HuH-7 (cell line): Measurements from ENCODE around the gene EFCAB8.

ENCODE experiments used
- DNase-seq: peaks from one replicate; pipeline ENCODE4 v3.0.0; 2011; ENCODE audit warnings: low spot score

The EFCAB8 gene

GRCh38 chr20:32858701-32859372 lies at the start of gene EFCAB8:
Gene EFCAB8, plus strand, starts transcription at chr20:32858923. Its CDS starts 4,870 bp downstream, at chr20:32863793.
- DNase-seq: no peak

- no peak for DNase-seq
Measured at GRCh38 chr20:32809907-32810306, 48.8 kb upstream of the EFCAB8 start.

- no peak for DNase-seq
Measured at GRCh38 chr20:32810941-32811340, 47.8 kb upstream of the EFCAB8 start.

GRCh38 chr20:32811886-32812285 lies 46.8 kb upstream of the EFCAB8 start:
- no peak for DNase-seq

- DNase-seq: peak; percentile 82
Measured at GRCh38 chr20:32819992-32820697, 38.6 kb upstream of the EFCAB8 start.

GRCh38 chr20:32820698-32821377 lies 37.9 kb upstream of the EFCAB8 start:
- DNase-seq: no peak

GRCh38 chr20:32822225-32822624 lies 36.5 kb upstream of the EFCAB8 start:
- DNase-seq: no peak

GRCh38 chr20:32823078-32823477 lies 35.6 kb upstream of the EFCAB8 start:
- DNase-seq: no peak

GRCh38 chr20:32823737-32824588 lies 34.8 kb upstream of the EFCAB8 start:
- DNase-seq: no peak

- DNase-seq: no peak
Measured at GRCh38 chr20:32828029-32828680, 30.6 kb upstream of the EFCAB8 start.

GRCh38 chr20:32829311-32830005 lies 29.3 kb upstream of the EFCAB8 start:
- no peak for DNase-seq

GRCh38 chr20:32830437-32830836 lies 28.3 kb upstream of the EFCAB8 start:
- DNase-seq: no peak

- DNase-seq: no peak
Measured at GRCh38 chr20:32831982-32832381, 26.7 kb upstream of the EFCAB8 start.

- no peak for DNase-seq
Measured at GRCh38 chr20:32832664-32833063, 26.1 kb upstream of the EFCAB8 start.

GRCh38 chr20:32834972-32835371 lies 23.8 kb upstream of the EFCAB8 start:
- DNase-seq: no peak

GRCh38 chr20:32837157-32837556 lies 21.6 kb upstream of the EFCAB8 start:
- no peak for DNase-seq

- no peak for DNase-seq
Measured at GRCh38 chr20:32839227-32839981, 19.3 kb upstream of the EFCAB8 start.

- DNase-seq: no peak
Measured at GRCh38 chr20:32839982-32840285, 18.8 kb upstream of the EFCAB8 start.

GRCh38 chr20:32841174-32841573 lies 17.5 kb upstream of the EFCAB8 start:
- DNase-seq: no peak

GRCh38 chr20:32841632-32842031 lies 17.1 kb upstream of the EFCAB8 start:
- no peak for DNase-seq
